Fibroblast of skin of abdomen (primary cell): ENCODE data around the gene PCTP. TPM values are rescaled to one million over a fixed set of nuclear protein-coding genes. Genes with fewer than 3 reads are reported as not detected.

Experiments
- DNase-seq: peaks from one replicate; pipeline ENCODE4 v3.0.0-alpha.2; 2013
- polyA plus RNA-seq, 2 experiments: library from polyadenylated mRNA; unstranded; fragments of 120-200 nt; gene quantifications; one replicate each; pipeline ENCODE4 v1.2.1, GENCODE V29; 2013; ENCODE audit not compliant: insufficient read length in 2 of 2

The PCTP gene
- 10.4 TPM for polyA plus RNA-seq (2013, experiment 1 of 2; ENCODE audit: insufficient read length)
- polyA plus RNA-seq (2013, experiment 2 of 2; ENCODE audit: insufficient read length) = 9.4 TPM

DNA sequence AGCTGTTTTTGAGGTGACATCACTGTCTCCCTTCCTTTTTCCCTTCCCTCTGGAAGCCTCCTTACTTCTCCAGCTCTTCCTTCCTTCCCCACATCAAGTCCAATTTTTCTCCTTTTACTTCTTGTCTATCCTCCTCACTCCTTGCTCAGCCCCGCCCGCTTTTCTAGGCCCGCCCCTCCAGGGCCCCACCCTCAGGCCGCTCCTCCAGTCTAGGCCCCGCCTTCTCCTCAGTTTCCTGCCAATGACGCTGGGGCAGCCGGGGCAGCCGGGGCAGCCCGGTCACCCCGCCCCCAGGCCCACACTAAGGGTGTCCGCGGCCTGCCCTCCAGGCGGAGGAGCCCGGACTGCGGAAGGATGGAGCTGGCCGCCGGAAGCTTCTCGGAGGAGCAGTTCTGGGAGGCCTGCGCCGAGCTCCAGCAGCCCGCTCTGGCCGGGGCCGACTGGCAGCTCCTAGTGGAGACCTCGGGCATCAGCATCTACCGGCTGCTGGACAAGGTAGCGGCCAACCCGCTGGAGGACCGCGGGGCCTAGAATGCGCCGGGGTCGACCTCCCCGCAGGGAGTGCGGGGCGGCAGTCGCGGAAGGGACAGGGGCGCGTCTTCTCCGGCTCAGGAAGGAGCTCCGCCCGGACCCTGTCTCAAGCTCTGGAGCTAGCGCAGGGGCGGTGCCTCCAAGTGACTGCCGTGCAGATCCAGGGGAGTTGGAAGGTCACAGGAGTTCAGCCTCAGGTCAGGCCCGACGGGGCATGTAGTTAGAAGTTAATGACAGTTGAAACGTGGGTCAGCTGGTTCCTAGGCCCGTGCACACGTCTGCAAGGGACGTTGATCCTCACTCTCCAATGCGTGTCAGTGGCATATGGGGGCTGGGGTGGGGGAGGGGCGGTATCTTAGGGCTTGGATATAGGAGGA lies at the start of gene PCTP:
Gene PCTP, plus strand, starts transcription at position 302 of the 908 bp plus-strand sequence. Its CDS starts 53 bp downstream, at position 355.
- peak; percentile 90 for DNase-seq

- no peak for DNase-seq
These were observed 48.7 kb upstream of the PCTP start for GRCh38 chr17:55702150-55702549.

DNA sequence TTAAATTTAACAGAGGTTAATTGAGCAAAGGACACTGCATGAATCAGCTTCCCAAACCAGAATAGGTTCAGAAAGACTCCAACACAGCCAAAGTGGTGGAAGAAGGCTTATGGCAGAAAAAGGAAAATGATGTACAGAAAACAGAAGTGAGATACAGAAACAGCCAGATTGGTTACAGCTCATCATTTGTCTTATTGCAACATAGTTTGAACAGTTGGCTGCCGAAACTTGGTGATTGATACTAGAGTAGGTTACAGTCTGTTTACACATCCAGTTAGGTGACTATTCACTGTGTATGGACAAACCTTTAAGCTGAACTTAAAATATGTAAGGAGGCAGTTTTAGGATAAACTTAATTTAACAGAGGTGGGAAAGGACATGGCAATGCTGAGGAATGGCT lies 46.5 kb upstream of the PCTP start:
- DNase-seq = no peak

DNA sequence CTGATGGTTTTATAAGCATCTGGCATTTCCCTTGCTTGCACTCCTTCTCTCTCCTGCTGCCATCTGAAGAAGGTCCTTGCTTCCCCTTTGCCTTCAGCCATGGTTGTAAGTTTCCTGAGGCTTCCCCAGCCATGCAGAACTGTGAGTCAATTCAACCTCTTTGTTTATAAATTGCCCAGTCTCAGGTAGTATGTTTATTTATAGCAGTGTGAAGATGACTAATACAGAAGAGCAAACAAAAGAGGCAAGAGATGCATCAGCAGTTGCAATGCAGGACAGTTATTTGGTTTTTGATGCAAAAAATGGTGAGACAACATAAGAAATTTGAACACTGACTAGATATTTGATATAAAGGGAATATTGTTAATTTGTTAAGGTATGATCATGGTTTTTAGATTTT lies 45.0 kb upstream of the PCTP start:
- no peak for DNase-seq

DNA sequence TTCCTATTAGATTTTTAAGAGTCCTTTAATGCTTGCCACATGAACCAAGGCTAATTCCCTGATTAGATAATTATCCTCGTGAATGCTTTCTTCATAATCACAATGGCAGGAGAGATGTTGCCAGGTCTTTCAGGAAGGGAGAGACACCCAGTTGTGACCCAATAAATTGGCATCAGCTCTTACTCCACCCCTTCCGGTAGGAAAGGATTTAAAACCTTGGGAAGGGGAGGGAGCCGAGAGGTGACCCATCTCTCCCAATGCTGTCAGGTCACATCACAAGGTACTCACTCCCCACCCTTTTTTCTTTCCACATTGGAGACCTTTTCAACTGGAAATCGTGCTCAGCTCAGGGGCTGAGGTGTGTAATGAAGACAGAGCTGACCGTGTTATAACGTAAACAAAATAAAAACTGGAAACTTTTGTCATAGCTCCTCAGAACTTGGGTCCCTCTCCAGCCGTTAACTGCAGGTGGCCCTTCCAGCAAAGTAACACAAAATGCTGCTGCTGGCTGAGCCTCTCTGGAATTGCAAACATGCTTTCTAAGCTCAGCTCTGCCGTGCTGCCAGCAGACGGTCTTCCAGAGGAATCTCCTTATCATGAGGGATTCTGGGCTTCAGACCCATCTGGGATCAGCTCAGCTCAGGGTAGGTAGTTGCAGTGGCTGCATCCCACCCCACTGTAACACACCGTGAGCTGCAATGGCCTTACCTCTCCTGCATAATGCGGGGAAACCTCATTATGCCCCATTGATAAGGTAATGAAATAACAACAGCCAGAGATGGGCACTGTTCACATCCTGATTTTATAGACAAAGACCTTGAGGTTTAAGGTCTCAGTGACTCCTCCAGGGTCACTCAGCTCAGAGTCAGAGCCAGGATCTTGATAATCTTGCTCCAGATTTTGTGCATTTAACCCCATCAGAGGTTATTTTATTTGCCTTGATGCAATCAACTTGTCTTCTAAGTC lies 43.8 kb upstream of the PCTP start:
- no peak for DNase-seq

DNA sequence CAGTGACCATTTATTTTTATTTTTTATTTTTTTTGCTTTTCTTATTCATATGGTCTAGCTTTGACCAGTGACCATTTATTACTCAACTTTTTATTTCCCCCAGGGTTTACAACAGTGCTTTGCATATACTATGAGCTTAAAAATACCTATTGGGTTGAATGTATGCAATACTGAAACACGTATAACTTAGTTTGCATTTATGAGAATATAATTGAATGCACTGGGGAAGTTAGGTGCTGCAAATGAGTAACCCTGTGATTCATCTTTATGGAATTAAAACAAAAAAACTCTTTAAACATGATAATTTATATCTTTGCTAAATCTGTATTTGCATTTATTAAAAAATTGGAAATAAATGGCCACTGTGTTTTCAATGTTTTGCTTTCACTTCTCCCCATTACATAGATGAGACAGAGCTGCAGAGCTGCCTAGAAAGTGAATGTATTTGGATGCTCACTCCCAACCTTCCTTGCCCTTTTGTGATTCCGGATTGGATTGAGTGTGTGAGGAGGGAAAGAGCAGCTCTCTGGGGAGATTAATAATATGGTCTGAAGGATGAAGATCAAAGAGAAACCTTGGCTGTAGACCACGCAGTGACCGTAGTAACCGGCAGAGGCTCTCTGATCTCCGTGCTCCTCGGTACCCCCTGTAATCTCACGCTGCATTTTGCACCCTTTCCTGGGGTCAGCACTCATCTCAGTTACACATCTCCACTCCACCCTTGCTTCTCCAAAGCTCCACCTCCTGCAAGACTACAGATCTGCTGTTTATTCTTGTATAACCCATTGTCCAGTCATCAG lies 42.5 kb upstream of the PCTP start:
- DNase-seq = no peak

DNA sequence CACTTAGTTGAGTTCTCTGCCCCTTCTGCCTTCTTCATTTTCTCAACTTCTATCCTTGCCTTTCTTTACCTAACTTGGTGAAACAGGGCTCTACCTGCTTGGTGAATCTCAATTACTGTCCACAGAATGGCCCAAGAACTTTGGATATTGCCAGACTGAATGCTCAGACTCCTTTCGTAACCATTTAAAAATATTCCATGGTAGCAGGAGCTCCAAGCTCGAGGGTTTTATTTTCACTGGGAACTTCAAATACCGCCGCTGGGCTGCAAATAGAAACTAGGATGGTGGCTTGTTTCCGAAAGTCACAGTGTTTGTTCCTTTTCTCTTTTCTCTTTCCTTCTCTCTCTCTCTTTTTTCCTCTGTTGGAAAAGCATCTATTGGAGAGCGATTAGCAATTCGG lies 41.4 kb upstream of the PCTP start:
- DNase-seq = no peak

DNA sequence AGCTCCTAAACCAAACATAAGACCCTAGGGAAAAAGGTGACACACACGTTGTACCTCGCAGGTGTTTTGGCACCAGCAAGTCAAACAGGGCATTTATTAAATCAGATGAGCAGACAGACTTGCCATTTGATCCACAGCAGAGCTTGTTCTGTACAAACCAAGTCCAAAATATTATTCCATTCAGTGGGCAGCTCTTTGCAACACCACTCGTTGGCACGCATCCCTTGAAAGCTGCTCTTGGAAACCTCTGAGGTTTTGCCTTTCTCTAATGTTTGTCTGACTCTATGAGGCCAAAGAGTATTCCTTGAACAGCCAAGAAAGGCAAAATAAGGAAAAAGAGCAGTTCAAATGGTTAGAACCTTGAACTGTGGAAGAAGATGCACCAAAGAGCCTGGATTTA lies 40.9 kb upstream of the PCTP start:
- DNase-seq = no peak

DNA sequence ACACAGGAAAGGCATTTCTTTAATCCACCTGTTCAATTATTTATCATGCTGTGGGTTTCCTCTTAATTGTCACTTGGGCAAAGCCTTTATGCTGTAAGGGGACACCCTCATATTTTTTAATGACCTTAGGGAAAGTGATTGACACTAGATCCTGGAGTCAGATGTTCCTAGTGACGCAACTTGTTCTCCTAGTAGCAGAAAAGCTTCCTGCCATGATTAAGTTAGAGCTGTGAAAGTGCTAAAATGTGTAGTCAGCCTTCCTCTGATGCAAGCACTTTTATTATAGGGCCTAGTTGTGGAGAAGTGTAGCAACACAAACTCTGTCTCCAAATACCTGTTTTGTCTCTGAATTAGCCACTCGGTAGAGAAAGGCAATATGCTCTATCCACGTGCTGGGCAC lies 40.4 kb upstream of the PCTP start:
- no peak for DNase-seq

DNA sequence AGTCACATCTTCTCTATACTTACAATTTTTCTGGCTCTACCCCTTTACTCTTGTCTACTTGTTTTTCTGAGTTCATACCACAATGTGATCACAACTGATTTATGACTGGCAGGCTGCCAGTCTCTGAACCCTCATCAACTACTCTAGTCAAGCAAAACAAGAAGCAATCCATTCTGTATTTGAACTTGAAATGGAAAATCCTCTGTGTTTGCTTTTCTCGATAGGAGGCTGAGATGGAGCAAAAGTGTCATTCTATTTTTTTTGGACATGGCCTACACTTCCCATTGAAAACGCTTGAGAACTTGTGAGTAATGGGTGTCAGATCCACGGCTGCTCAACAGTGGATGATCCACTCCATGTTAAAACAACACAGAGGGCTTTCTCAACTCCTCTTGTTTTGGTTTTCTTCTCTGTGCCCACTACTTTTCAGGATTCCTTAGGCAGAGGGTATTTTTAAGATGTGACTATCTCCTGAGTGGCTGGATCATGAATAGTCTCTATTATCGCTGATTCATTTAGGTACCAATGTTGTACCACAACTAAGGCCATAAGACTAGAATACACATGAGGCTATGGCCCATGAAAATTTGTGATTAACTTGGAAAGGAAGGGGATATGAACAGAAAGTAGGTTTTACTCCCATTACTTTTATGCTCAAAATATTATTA lies 39.9 kb upstream of the PCTP start:
- no peak for DNase-seq

- DNase-seq = no peak
These were observed 33.4 kb upstream of the PCTP start for GRCh38 chr17:55717432-55717831.

DNA sequence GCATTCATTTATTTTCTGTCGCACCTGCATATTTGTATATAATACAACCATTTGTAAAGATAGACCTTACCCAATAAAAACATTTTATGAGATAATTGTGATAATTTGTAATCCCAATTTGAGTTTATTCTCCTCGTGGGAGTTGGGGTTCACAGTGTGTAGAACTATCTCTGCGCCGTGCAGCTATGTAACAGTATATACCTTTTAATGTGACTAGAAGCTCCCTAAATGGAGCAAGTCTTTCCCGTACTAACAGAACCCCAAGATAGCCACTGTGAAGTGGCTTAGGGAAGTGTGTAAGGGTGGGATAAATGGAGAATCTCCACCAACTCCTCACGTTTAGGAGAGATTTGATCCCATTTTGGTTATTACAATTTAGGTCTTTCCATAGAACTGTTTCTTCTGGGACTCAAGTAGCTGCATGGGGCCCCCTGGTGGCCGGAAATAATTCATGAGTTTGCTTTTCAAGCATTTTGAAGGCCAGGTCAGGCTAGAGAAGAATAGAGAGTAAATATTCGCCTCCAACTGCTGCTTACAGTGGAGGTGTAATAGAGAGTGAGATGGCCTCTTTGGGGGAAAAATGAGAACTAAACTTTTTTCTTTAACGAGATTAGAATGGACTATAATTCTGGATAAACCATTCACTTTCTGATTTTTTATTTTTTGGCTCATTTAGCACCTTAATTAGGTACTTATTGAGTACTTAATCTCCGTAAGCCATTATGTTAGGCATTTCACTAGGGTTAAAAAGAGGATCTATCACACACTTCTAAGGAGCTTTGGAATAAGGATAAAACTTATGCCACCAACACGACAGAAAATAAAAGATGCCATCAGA lies 32.7 kb upstream of the PCTP start:
- peak; percentile 71 for DNase-seq

- no peak for DNase-seq
These were observed 29.7 kb upstream of the PCTP start for GRCh38 chr17:55720919-55721836.

- no peak for DNase-seq
These were observed 28.7 kb upstream of the PCTP start for GRCh38 chr17:55722016-55722736.

DNA sequence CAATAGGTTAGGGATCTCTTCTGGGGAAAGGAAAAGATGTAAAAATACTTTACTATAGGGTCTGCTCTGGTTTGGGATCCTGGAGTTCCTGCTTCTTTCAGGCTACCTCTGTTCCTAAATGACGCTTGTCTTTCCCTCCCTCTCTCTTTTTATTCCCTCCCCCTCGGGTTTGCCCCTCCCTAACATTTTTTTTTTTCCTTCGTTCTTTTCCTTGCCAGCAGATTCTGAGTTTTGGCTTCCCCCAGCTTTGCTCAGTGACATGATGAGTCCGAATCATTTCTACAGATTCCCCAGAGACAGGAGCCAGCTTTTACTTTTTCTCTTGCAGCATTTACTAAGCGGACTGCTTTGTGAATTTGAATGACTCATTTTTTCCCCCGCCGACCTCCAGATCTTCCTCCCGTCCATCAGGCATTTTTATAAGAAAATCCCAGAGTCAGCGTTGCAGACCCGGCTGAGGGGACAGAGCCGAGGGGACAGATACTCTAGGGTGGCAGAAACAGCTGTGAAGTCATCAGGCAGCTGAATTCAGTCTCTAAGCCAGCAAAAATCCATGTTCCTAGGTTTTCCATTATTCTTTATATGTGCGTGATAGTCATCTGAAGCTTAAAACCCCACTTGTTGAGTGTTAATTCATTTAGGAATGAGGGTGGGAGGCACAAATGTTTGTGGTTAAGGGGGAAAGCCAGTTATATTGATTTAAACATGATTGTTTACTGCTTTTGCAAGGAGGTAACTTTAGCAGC lies 27.9 kb upstream of the PCTP start, which contains the start of gene TMEM100:
Gene TMEM100, minus strand, starts transcription at position 123 of the 746 bp plus-strand sequence. CDS start 1,794 bp downstream, outside the sequence.
- DNase-seq = peak; percentile 92

- DNase-seq = no peak
These were observed 27.4 kb upstream of the PCTP start for GRCh38 chr17:55723488-55723848.

DNA sequence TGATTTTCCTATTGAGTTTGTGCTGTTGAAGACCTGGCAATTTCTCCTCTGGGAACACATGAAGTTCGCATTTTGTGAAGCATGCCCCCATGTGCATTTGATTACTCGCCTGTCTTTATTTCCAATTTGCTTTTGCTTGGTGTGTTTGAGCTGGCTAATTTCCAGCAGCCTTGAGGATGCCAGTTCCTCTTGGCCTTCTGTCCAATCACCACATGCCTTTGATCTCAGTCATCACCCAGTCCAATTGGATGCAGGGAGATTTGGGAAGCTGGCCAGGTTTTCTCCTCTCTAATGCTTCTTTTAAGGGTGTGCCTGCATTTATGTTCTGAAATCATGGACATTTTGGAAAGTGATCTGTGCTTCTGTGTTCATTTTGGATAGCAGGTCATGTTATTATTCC lies 24.4 kb upstream of the PCTP start:
- peak; percentile 98 for DNase-seq

DNA sequence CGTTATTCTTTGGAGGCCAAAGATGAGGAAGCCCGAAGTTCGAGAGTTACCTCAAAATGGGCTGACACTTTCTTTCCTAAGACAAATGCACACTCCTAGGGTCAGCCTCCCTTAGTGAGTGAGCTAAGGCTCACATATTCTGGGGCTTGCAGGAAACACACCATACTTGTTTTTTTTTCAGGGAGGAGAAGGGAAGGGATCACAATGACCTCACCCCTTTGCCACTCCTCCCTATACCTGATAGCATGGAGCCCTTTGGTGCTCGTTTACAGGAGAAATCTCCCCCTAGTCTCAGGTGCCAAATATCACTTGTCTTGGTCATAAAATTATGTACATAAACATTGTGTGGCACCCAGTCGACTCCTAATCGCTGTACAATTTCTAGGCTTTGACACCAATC lies 23.6 kb upstream of the PCTP start:
- no peak for DNase-seq
